ENCODE data around the gene RBBP5. TPM values are rescaled to one million over a fixed set of nuclear protein-coding genes. Genes with fewer than 3 reads are reported as not detected.

RBBP5 gene
- total and polyA plus RNA-seq, 4 donors = 5.2 to 18.0 (median 9.7) TPM

DNA sequence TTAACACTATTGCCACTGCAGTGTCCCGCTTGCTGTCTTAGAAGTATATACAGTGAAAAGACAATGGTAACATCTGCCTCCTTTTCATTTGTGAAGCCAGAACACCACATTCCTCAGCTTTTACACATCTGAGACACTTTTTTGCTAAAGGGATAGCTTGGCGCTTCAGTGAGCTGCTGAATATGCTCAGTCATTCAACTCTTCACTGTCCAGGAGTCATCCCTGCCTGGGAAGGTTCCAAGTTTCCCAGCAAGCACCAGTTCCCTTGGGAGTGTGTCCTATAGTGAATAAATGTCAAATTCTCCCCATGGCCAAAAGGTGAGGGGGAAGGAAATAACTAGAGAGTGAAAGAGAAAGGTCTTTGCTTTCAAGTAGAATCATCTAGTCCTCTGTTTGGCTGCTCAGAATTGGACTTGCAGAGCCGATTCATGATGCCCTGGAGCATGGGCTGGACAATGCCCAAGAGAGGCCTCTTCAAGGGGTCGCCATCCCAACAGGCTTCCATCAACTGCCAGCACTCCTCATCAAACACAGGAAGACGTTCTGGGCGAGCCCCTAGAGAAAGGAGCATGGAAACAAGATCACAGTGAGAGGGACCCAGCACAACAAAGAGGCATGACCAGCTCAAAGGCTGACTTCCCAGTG, 25.5 kb upstream of the RBBP5 start:
- H3K9ac ChIP-seq (ENCODE audit: insufficient read depth in 1 of 2, low read length in 2 of 2) = no peak overlapping the region
- TF ChIP-seq, protein P1, sequence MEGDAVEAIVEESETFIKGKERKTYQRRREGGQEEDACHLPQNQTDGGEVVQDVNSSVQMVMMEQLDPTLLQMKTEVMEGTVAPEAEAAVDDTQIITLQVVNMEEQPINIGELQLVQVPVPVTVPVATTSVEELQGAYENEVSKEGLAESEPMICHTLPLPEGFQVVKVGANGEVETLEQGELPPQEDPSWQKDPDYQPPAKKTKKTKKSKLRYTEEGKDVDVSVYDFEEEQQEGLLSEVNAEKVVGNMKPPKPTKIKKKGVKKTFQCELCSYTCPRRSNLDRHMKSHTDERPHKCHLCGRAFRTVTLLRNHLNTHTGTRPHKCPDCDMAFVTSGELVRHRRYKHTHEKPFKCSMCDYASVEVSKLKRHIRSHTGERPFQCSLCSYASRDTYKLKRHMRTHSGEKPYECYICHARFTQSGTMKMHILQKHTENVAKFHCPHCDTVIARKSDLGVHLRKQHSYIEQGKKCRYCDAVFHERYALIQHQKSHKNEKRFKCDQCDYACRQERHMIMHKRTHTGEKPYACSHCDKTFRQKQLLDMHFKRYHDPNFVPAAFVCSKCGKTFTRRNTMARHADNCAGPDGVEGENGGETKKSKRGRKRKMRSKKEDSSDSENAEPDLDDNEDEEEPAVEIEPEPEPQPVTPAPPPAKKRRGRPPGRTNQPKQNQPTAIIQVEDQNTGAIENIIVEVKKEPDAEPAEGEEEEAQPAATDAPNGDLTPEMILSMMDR (IDR thresholded peaks at IDR 0.05; ENCODE audit: control extremely low read depth, extremely low read depth) = no peak
- ATAC-seq (ENCODE audit: insufficient read depth, low FRiP score) (no peak), DNase-seq (no peak)
- no peak overlapping the region for H3K4me3 ChIP-seq
- 83 to 89% methylated on average over 6 of the region's 6 CpGs for WGBS, 2 donors
- peaks cover 0 to 7% (median 0%) of the 10 kb centered on the region in 5 donors for H3K4me1 ChIP-seq (ENCODE audit: control insufficient read depth in 5 of 5, insufficient read depth in 5 of 5, low read length in 5 of 5)
- H3K9me3 ChIP-seq (ENCODE audit: control insufficient read depth in 4 of 4, insufficient read depth in 3 of 4, low read length in 3 of 4) = no peaks in the 10 kb centered on the region
- peaks cover 9 to 22% (median 16%) of the 10 kb centered on the region in 4 donors for H3K36me3 ChIP-seq (ENCODE audit: control insufficient read depth in 4 of 4, insufficient read depth in 4 of 4, low read length in 4 of 4)
- no peaks in the 10 kb centered on the region for H3K27me3 ChIP-seq (ENCODE audit: control insufficient read depth in 3 of 3, insufficient read depth in 3 of 3, low read length in 2 of 3)
- H3K27ac ChIP-seq (ENCODE audit: low read depth in 1 of 2, low read length in 1 of 2) = no peak overlapping the region

DNA sequence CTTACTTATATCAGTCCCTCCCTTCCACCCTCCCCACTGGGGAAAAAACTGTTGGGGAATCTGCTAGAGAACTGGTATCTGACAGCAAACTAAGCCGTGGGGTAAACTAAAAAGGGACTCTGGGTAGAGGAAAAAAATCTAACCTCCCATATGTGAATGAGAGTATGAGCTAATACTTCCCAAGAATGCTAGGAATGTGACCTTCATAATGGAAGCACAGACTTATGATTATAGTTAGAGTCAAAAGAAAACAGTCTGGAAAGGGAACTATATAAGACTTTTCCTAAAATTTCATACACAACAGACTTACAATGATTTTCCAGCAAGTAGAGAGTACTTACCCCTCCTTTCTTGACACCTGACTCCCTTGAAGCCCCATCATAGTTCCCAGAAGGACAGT, 23.0 kb upstream of the RBBP5 start:
- Histone ChIP-seq H3K9me3 (ENCODE audit: control insufficient read depth in 4 of 4, insufficient read depth in 3 of 4, low read length in 3 of 4) (no peaks in the 10 kb centered on the region), H3K27me3 (ENCODE audit: control insufficient read depth in 3 of 3, insufficient read depth in 3 of 3, low read length in 2 of 3) (no peaks in the 10 kb centered on the region), H3K9ac (ENCODE audit: insufficient read depth in 1 of 2, low read length in 2 of 2) (no peak overlapping the region), H3K4me3 (no peak overlapping the region), H3K4me1 (ENCODE audit: control insufficient read depth in 5 of 5, insufficient read depth in 5 of 5, low read length in 5 of 5) (peaks cover 0 to 7% (median 0%) of the 10 kb centered on the region in 5 donors), H3K27ac (ENCODE audit: low read depth in 1 of 2, low read length in 1 of 2) (no peak overlapping the region), H3K36me3 (ENCODE audit: control insufficient read depth in 4 of 4, insufficient read depth in 4 of 4, low read length in 4 of 4) (peaks cover 4 to 17% (median 13%) of the 10 kb centered on the region in 4 donors)
- WGBS, 2 donors = 54 to 56% methylated on average over 1 of the region's 1 CpG
- DNase-seq (peak in 2 of 3 donors; percentile 39 to 55), ATAC-seq (ENCODE audit: insufficient read depth, low FRiP score) (no peak)
- TF ChIP-seq, protein P1 (IDR thresholded peaks at IDR 0.05; ENCODE audit: control extremely low read depth, extremely low read depth) = no peak

DNA sequence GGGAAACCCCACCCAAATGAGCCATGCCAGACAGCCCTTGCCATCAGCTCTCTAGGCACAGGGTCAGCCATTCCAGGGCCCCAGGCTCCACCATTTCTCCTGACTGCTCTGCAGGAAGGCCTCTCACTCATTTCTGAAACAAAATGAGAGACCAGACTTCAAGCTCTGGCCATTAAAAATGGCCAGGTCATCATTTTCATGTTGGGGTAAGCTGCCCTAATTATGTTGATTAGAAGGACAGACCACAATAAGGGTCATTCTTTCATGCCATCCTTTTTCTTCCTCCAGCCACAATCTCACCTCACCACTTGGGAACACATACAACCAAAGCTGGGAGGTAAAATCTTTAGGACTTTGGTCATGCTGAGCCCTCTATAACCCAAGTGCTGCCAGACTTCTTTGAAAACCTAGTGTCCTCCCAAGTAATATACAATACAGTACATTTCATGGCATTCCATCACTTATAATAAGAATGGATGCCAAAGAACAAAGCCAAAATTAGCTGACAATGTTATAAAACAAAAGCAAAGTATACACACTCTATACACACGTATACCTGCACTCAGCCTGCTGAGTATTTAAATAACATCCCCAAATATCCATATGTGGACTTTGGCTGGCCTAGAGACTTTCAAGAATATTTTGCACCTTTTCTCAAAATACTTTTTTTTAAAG, 22.4 kb upstream of the RBBP5 start:
- Histone ChIP-seq H3K4me1 (ENCODE audit: control insufficient read depth in 5 of 5, insufficient read depth in 5 of 5, low read length in 5 of 5) (peaks cover 0 to 7% (median 0%) of the 10 kb centered on the region in 5 donors), H3K9me3 (ENCODE audit: control insufficient read depth in 4 of 4, insufficient read depth in 3 of 4, low read length in 3 of 4) (no peaks in the 10 kb centered on the region), H3K27me3 (ENCODE audit: control insufficient read depth in 3 of 3, insufficient read depth in 3 of 3, low read length in 2 of 3) (no peaks in the 10 kb centered on the region), H3K9ac (ENCODE audit: insufficient read depth in 1 of 2, low read length in 2 of 2) (no peak overlapping the region), H3K27ac (ENCODE audit: low read depth in 1 of 2, low read length in 1 of 2) (peak overlapping the region in 1 of 2 donors; percentile 34), H3K4me3 (no peak overlapping the region), H3K36me3 (ENCODE audit: control insufficient read depth in 4 of 4, insufficient read depth in 4 of 4, low read length in 4 of 4) (peaks cover 4 to 15% (median 12%) of the 10 kb centered on the region in 4 donors)
- no peak for DNase-seq
- WGBS, 2 donors = 60 to 85% methylated on average over 1 of the region's 1 CpG
- TF ChIP-seq, protein P1 (IDR thresholded peaks at IDR 0.05; ENCODE audit: control extremely low read depth, extremely low read depth) = no peak
- no peak for ATAC-seq (ENCODE audit: insufficient read depth, low FRiP score)
